ENCODE data around the gene COL23A1. TPM values are rescaled to one million over a fixed set of nuclear protein-coding genes. Genes with fewer than 3 reads are reported as not detected.

The COL23A1 gene
- total and polyA plus RNA-seq, 2 of the 13 experiments (the other 11 are each of a cell fraction or from before 2014, with no cell fraction given) = not detected

- TF ChIP-seq FOXP4 (CRISPR knock-in tag; IDR thresholded peaks at IDR 0.05) (peak; percentile 42; the same call in 1 of the 2 replicates), BCL6 (CRISPR knock-in tag; IDR thresholded peaks at IDR 0.05) (0 out of 2 replicates have a peak, but pooled peaks have one; percentile 21), RBM39 (IDR thresholded peaks at IDR 0.05; ENCODE audit: low read depth, low read length, poor library complexity, severe bottlenecking) (no peak), EP300 (IDR thresholded peaks at IDR 0.05; ENCODE audit: low read depth in 2 of 2, low read length in 2 of 2) (peak in 1 of 2 experiments; percentile 43; a peak in 1 of 4 replicates), EP300 (CRISPR knock-in tag; IDR thresholded peaks at IDR 0.05; ENCODE audit: borderline replicate concordance) (no peak), SOX6 (IDR thresholded peaks at IDR 0.05) (no peak), SOX6 (CRISPR knock-in tag; IDR thresholded peaks at IDR 0.05) (peak; percentile 65), GATAD2A (CRISPR knock-in tag; IDR thresholded peaks at IDR 0.05) (peak; percentile 68), FOXP1 (IDR thresholded peaks at IDR 0.05) (no peak), FOXP1 (CRISPR knock-in tag; IDR thresholded peaks at IDR 0.05) (peak; percentile 62), MAX (IDR thresholded peaks at IDR 0.05) (no peak), XRCC5 (optimal IDR thresholded peaks at IDR 0.05; ENCODE audit: low read length) (no peak), SAP130 (CRISPR knock-in tag; IDR thresholded peaks at IDR 0.05; ENCODE audit: low read depth) (peak; percentile 52), ZNF281 (CRISPR knock-in tag; IDR thresholded peaks at IDR 0.05; ENCODE audit: borderline replicate concordance) (no peak), ZNF652 (CRISPR knock-in tag; IDR thresholded peaks at IDR 0.05; ENCODE audit: borderline replicate concordance, low read depth) (peak; percentile 42; the same call in 1 of the 2 replicates), NCOA2 (CRISPR knock-in tag; IDR thresholded peaks at IDR 0.05) (peak; percentile 54; the same call in 1 of the 2 replicates), NR2F6 (IDR thresholded peaks at IDR 0.05) (no peak), NR2F6 (CRISPR knock-in tag; IDR thresholded peaks at IDR 0.05) (peak; percentile 26; the same call in 1 of the 2 replicates), AHDC1 (CRISPR knock-in tag; IDR thresholded peaks at IDR 0.05; ENCODE audit: borderline replicate concordance) (peak; percentile 44; the same call in 1 of the 2 replicates), CEBPG (CRISPR knock-in tag; IDR thresholded peaks at IDR 0.05) (0 out of 2 replicates have a peak, but pooled peaks have one; percentile 8), SOX5 (CRISPR knock-in tag; IDR thresholded peaks at IDR 0.05; ENCODE audit: borderline replicate concordance) (peak; percentile 62; the same call in 1 of the 2 replicates), MLX (CRISPR knock-in tag; IDR thresholded peaks at IDR 0.05) (peak; percentile 91; the same call in 1 of the 2 replicates)
Observed at GRCh38 chr5:178283520-178283919, 306.7 kb downstream of the COL23A1 start (continued).
